ENCODE results near the gene GALNT7.

Gene GALNT7

DNA sequence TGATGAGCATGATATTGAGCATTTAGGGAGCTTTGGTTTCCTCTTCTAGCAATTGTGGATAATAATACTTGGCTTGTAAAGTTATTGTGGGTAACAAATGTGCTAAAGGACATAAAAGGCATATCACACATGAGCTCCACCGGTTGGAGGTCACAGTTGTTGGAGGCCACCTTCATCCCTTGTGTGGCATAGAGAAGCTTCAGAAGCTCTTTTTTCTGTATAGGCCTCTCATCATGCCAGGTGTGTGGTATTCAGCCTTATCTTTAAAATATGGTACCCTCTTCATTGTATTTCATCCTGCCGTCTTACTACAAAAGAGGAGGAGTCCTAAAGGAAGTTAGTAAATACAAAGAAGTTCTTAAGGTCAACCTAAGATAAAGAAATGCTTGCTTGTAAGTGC, 99.1 kb downstream of the GALNT7 start:
- Histone ChIP-seq H3K4me1 (ENCODE audit: control insufficient read depth in 1 of 2, insufficient read depth in 2 of 2, low read length in 2 of 2) (peaks cover 14 to 18% of the 10 kb centered on the region in 2 donors), H3K4me3 (ENCODE audit: low read depth in 1 of 2, low read length in 2 of 2) (no peak overlapping the region), H3K27me3 (ENCODE audit: control insufficient read depth in 1 of 2, insufficient read depth in 2 of 2, low read length in 2 of 2) (no peaks in the 10 kb centered on the region), H3K27ac (ENCODE audit: low read depth, low read length) (no peak overlapping the region), H3K9me3 (ENCODE audit: control insufficient read depth in 1 of 2, low read length in 2 of 2) (no peaks in the 10 kb centered on the region), H3K9ac (ENCODE audit: low read depth in 1 of 2, low read length in 2 of 2) (no peak overlapping the region), H3K36me3 (ENCODE audit: control insufficient read depth in 1 of 2, insufficient read depth in 2 of 2, low read length in 2 of 2) (no peaks in the 10 kb centered on the region)

GRCh38 chr4:173269280-173269679, 100.7 kb downstream of the GALNT7 start:
- Histone ChIP-seq H3K9me3 (ENCODE audit: control insufficient read depth in 1 of 2, low read length in 2 of 2) (no peaks in the 10 kb centered on the region), H3K27ac (ENCODE audit: low read depth, low read length) (no peak overlapping the region), H3K36me3 (ENCODE audit: control insufficient read depth in 1 of 2, insufficient read depth in 2 of 2, low read length in 2 of 2) (no peaks in the 10 kb centered on the region), H3K4me3 (ENCODE audit: low read depth in 1 of 2, low read length in 2 of 2) (no peak overlapping the region), H3K27me3 (ENCODE audit: control insufficient read depth in 1 of 2, insufficient read depth in 2 of 2, low read length in 2 of 2) (no peaks in the 10 kb centered on the region), H3K9ac (ENCODE audit: low read depth in 1 of 2, low read length in 2 of 2) (no peak overlapping the region), H3K4me1 (ENCODE audit: control insufficient read depth in 1 of 2, insufficient read depth in 2 of 2, low read length in 2 of 2) (peaks cover 10 to 11% of the 10 kb centered on the region in 2 donors)

DNA sequence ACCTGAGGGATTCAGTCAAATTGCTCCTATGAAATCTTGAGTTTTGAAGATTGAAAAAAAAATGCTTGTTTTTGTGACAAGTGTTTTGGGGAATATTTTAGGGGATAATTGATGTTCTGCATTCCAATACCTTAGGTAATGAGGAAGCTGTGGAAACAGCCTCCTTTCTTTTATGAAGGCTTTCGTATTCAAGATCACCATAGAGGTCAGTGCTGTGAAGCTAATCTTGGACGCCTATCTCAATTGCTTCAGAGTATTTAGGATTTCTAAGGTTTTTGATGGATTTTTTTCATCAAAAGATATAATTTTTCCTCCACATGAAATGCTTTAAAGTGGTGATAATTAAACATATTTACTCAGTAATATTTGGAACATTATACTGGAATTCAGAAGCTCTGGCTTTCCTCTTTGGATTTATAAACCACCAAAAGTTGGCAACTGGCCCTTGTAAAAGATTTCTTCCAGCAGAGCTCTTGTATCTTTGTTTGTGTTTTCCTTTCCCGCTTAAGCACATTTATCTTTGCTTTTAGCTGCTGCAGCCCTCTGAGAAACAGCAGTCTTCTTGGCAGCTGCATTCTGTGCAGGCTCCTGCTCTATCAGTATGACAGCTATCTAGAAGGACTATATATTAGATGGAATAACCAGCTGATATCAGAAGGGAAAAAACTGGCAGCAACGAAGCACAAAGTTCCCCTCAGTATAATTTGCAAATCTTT, 101.9 kb downstream of the GALNT7 start:
- no peaks in the 10 kb centered on the region for H3K27me3 ChIP-seq (ENCODE audit: control insufficient read depth in 1 of 2, insufficient read depth in 2 of 2, low read length in 2 of 2)
- peaks cover 5 to 6% of the 10 kb centered on the region in 2 donors for H3K36me3 ChIP-seq (ENCODE audit: control insufficient read depth in 1 of 2, insufficient read depth in 2 of 2, low read length in 2 of 2)
- H3K9me3 ChIP-seq (ENCODE audit: control insufficient read depth in 1 of 2, low read length in 2 of 2) = peaks cover 0 to 2% of the 10 kb centered on the region in 2 donors
- no peak overlapping the region for H3K9ac ChIP-seq (ENCODE audit: low read depth in 1 of 2, low read length in 2 of 2)
- H3K4me3 ChIP-seq (ENCODE audit: low read depth in 1 of 2, low read length in 2 of 2) = no peak overlapping the region
- H3K4me1 ChIP-seq (ENCODE audit: control insufficient read depth in 1 of 2, insufficient read depth in 2 of 2, low read length in 2 of 2) = no peaks in the 10 kb centered on the region
- no peak overlapping the region for H3K27ac ChIP-seq (ENCODE audit: low read depth, low read length)

GRCh38 chr4:173272314-173272713, 103.7 kb downstream of the GALNT7 start:
- peaks cover 5 to 6% of the 10 kb centered on the region in 2 donors for H3K36me3 ChIP-seq (ENCODE audit: control insufficient read depth in 1 of 2, insufficient read depth in 2 of 2, low read length in 2 of 2)
- peaks cover 0 to 2% of the 10 kb centered on the region in 2 donors for H3K9me3 ChIP-seq (ENCODE audit: control insufficient read depth in 1 of 2, low read length in 2 of 2)
- no peak overlapping the region for H3K27ac ChIP-seq (ENCODE audit: low read depth, low read length)
- H3K4me1 ChIP-seq (ENCODE audit: control insufficient read depth in 1 of 2, insufficient read depth in 2 of 2, low read length in 2 of 2) = no peaks in the 10 kb centered on the region
- H3K27me3 ChIP-seq (ENCODE audit: control insufficient read depth in 1 of 2, insufficient read depth in 2 of 2, low read length in 2 of 2) = no peaks in the 10 kb centered on the region
- no peak overlapping the region for H3K4me3 ChIP-seq (ENCODE audit: low read depth in 1 of 2, low read length in 2 of 2)
- H3K9ac ChIP-seq (ENCODE audit: low read depth in 1 of 2, low read length in 2 of 2) = no peak overlapping the region

DNA sequence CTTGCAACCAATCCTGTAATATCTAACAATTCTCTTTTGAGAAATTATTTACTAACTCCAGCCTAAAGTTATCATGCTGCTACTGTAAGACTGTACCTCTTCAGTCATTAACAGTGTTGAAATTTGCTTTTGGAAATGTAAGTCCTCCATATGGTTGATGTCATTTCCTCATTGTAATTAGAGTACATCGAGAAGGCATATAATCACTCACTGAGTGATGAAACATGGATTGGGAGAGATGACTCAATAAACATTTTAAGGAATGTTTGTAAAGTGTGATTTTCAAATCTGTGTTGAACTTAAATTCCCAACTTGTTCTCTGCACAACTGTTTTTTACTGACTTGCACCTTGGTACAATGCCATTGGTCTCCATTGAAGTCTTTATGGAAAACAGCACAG, 104.4 kb downstream of the GALNT7 start:
- no peaks in the 10 kb centered on the region for H3K27me3 ChIP-seq (ENCODE audit: control insufficient read depth in 1 of 2, insufficient read depth in 2 of 2, low read length in 2 of 2)
- no peak overlapping the region for H3K9ac ChIP-seq (ENCODE audit: low read depth in 1 of 2, low read length in 2 of 2)
- H3K4me3 ChIP-seq (ENCODE audit: low read depth in 1 of 2, low read length in 2 of 2) = no peak overlapping the region
- H3K4me1 ChIP-seq (ENCODE audit: control insufficient read depth in 1 of 2, insufficient read depth in 2 of 2, low read length in 2 of 2) = no peaks in the 10 kb centered on the region
- peaks cover 0 to 2% of the 10 kb centered on the region in 2 donors for H3K9me3 ChIP-seq (ENCODE audit: control insufficient read depth in 1 of 2, low read length in 2 of 2)
- peaks cover 5 to 6% of the 10 kb centered on the region in 2 donors for H3K36me3 ChIP-seq (ENCODE audit: control insufficient read depth in 1 of 2, insufficient read depth in 2 of 2, low read length in 2 of 2)
- no peak overlapping the region for H3K27ac ChIP-seq (ENCODE audit: low read depth, low read length)

GRCh38 chr4:173273941-173274340, 105.3 kb downstream of the GALNT7 start:
- H3K27me3 ChIP-seq (ENCODE audit: control insufficient read depth in 1 of 2, insufficient read depth in 2 of 2, low read length in 2 of 2) = no peaks in the 10 kb centered on the region
- peaks cover 0 to 2% of the 10 kb centered on the region in 2 donors for H3K9me3 ChIP-seq (ENCODE audit: control insufficient read depth in 1 of 2, low read length in 2 of 2)
- no peaks in the 10 kb centered on the region for H3K4me1 ChIP-seq (ENCODE audit: control insufficient read depth in 1 of 2, insufficient read depth in 2 of 2, low read length in 2 of 2)
- no peak overlapping the region for H3K27ac ChIP-seq (ENCODE audit: low read depth, low read length)
- H3K36me3 ChIP-seq (ENCODE audit: control insufficient read depth in 1 of 2, insufficient read depth in 2 of 2, low read length in 2 of 2) = peaks cover 5 to 6% of the 10 kb centered on the region in 2 donors
- H3K4me3 ChIP-seq (ENCODE audit: low read depth in 1 of 2, low read length in 2 of 2) = no peak overlapping the region
- H3K9ac ChIP-seq (ENCODE audit: low read depth in 1 of 2, low read length in 2 of 2) = no peak overlapping the region

DNA sequence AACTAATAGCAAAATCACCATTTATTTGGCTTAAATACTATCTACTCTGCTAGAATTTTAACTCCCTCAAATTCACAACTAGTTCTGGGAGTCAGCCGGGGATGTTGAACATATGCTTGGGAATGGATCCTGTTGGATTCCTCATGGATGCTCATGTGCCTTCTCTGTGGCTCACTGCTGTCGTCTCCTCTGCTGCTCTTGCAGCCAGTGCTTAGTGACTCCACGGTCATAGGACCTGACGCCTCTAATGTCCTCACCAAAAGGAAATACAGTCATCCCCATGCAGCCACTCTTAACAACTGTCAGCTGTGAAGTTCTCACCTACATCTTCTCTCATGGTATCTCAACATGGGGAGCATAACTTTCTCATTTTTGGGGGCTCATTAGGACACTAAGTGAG, 106.1 kb downstream of the GALNT7 start:
- Histone ChIP-seq H3K9me3 (ENCODE audit: control insufficient read depth in 1 of 2, low read length in 2 of 2) (peaks cover 0 to 2% of the 10 kb centered on the region in 2 donors), H3K4me3 (ENCODE audit: low read depth in 1 of 2, low read length in 2 of 2) (no peak overlapping the region), H3K27me3 (ENCODE audit: control insufficient read depth in 1 of 2, insufficient read depth in 2 of 2, low read length in 2 of 2) (no peaks in the 10 kb centered on the region), H3K36me3 (ENCODE audit: control insufficient read depth in 1 of 2, insufficient read depth in 2 of 2, low read length in 2 of 2) (peaks cover 5 to 6% of the 10 kb centered on the region in 2 donors), H3K9ac (ENCODE audit: low read depth in 1 of 2, low read length in 2 of 2) (no peak overlapping the region), H3K4me1 (ENCODE audit: control insufficient read depth in 1 of 2, insufficient read depth in 2 of 2, low read length in 2 of 2) (no peaks in the 10 kb centered on the region), H3K27ac (ENCODE audit: low read depth, low read length) (no peak overlapping the region)

- H3K27ac ChIP-seq (ENCODE audit: low read depth, low read length) = no peak overlapping the region
- H3K27me3 ChIP-seq (ENCODE audit: control insufficient read depth in 1 of 2, insufficient read depth in 2 of 2, low read length in 2 of 2) = no peaks in the 10 kb centered on the region
- peaks cover 5 to 6% of the 10 kb centered on the region in 2 donors for H3K36me3 ChIP-seq (ENCODE audit: control insufficient read depth in 1 of 2, insufficient read depth in 2 of 2, low read length in 2 of 2)
- H3K4me3 ChIP-seq (ENCODE audit: low read depth in 1 of 2, low read length in 2 of 2) = no peak overlapping the region
- no peaks in the 10 kb centered on the region for H3K4me1 ChIP-seq (ENCODE audit: control insufficient read depth in 1 of 2, insufficient read depth in 2 of 2, low read length in 2 of 2)
- H3K9ac ChIP-seq (ENCODE audit: low read depth in 1 of 2, low read length in 2 of 2) = no peak overlapping the region
- peaks cover 0 to 2% of the 10 kb centered on the region in 2 donors for H3K9me3 ChIP-seq (ENCODE audit: control insufficient read depth in 1 of 2, low read length in 2 of 2)
Measured at GRCh38 chr4:173275150-173275549, 106.5 kb downstream of the GALNT7 start.

DNA sequence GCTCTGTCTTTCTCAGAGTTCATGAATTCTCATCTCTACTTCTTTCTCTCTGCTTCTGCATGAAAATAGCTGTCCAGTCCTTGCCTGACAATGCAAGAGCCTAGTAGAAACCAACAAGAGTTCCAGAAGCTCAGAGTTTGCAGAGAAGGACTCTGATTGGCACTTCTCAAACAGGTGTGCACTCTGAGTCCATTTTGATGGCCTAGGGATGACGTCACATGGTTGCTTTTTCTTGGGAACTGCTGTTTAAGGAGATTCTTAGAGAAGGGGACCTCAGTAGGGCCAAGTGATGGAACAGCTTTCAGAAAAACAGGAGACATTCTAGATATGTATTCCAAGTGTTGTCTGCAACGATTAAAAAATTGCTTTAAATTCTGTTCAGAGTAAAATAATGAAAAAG, 108.7 kb downstream of the GALNT7 start:
- Histone ChIP-seq H3K9ac (ENCODE audit: low read depth in 1 of 2, low read length in 2 of 2) (no peak overlapping the region), H3K27ac (ENCODE audit: low read depth, low read length) (no peak overlapping the region), H3K36me3 (ENCODE audit: control insufficient read depth in 1 of 2, insufficient read depth in 2 of 2, low read length in 2 of 2) (peaks cover 5 to 15% of the 10 kb centered on the region in 2 donors), H3K27me3 (ENCODE audit: control insufficient read depth in 1 of 2, insufficient read depth in 2 of 2, low read length in 2 of 2) (no peaks in the 10 kb centered on the region), H3K4me1 (ENCODE audit: control insufficient read depth in 1 of 2, insufficient read depth in 2 of 2, low read length in 2 of 2) (no peaks in the 10 kb centered on the region), H3K4me3 (ENCODE audit: low read depth in 1 of 2, low read length in 2 of 2) (no peak overlapping the region), H3K9me3 (ENCODE audit: control insufficient read depth in 1 of 2, low read length in 2 of 2) (peaks cover 0 to 2% of the 10 kb centered on the region in 2 donors)

DNA sequence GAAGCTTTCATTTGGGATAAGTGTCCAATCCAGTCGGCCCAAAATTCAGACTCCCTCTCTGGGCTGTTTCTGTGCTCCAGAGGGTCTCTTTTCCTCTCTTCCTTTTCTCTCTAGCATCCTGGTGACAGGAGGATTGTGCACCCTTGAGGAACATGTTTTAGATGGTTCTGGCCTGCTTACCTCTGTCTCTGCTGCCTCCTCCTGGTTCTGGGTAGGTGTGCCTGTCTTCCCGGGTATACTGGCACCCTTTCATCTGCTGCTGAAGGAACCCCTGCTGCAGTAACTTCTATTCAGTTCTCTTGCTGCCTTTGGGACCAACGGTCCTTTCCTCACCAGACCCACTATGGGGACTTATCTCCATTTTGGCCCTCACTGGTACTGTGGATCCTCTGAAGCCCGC, 112.4 kb downstream of the GALNT7 start:
- Histone ChIP-seq H3K27ac (ENCODE audit: low read depth, low read length) (no peak overlapping the region), H3K27me3 (ENCODE audit: control insufficient read depth in 1 of 2, insufficient read depth in 2 of 2, low read length in 2 of 2) (no peaks in the 10 kb centered on the region), H3K4me3 (ENCODE audit: low read depth in 1 of 2, low read length in 2 of 2) (no peak overlapping the region)

More for the DNA sequence above, 112.4 kb downstream of the GALNT7 start:
- Histone ChIP-seq H3K9ac (ENCODE audit: low read depth in 1 of 2, low read length in 2 of 2) (no peak overlapping the region), H3K36me3 (ENCODE audit: control insufficient read depth in 1 of 2, insufficient read depth in 2 of 2, low read length in 2 of 2) (peaks cover 0 to 12% of the 10 kb centered on the region in 2 donors), H3K4me1 (ENCODE audit: control insufficient read depth in 1 of 2, insufficient read depth in 2 of 2, low read length in 2 of 2) (no peaks in the 10 kb centered on the region), H3K9me3 (ENCODE audit: control insufficient read depth in 1 of 2, low read length in 2 of 2) (peaks cover 16 to 19% of the 10 kb centered on the region in 2 donors)
